Panc1 (cell line): ENCODE measurements around the gene NUP210. TPM values are rescaled to one million over a fixed set of nuclear protein-coding genes. Genes with fewer than 3 reads are reported as not detected.

Experiments used
- ATAC-seq: fragments of 200-7000 bp; cut with Tn5 transposase; 2 replicates; pipeline ENCODE4 v1.9.1; 2020; ENCODE audit warnings: mild to moderate bottlenecking, moderate library complexity
- BruUV-seq: library from RNA; stranded (reverse); fragments of 400-500 nt; replicated peaks from 2 replicates; lab custom pipeline; 2021; lab: Mats Ljungman, UMichigan
- CTCF ChIA-PET: fragments of 300-600 bp; sonication (Branson Sonifier 250); formaldehyde crosslinking; loops from one replicate; lab custom pipeline; 2022; ENCODE audit warnings: antibody characterized with exemption; lab: Charles Lee
- POLR2A ChIA-PET: fragments of 300-600 bp; sonication (Branson Sonifier 250); formaldehyde crosslinking; loops from one replicate; lab custom pipeline; 2022; ENCODE audit warnings: antibody characterized with exemption; lab: Charles Lee
- DNase-seq: peaks from one replicate; pipeline ENCODE4 v3.0.0-alpha.2; 2010; ENCODE audit warnings: low read depth, low spot score
- H3K27ac ChIP-seq: 2 replicates; pipeline ENCODE4 v1.5.1; 2011; ENCODE audit warnings: mild to moderate bottlenecking, low read length, inconsistent platforms
- H3K27me3 ChIP-seq: fragments of 200-500 bp; sonication (Bioruptor generic); 2 replicates; pipeline ENCODE4 v1.6.0; 2014; ENCODE audit warnings: low read length, inconsistent platforms; ENCODE audit not compliant: control insufficient read depth, insufficient read depth
- H3K36me3 ChIP-seq: fragments of 200-500 bp; sonication (Bioruptor generic); 2 replicates; pipeline ENCODE4 v1.5.1; 2014; ENCODE audit warnings: inconsistent platforms, mild to moderate bottlenecking, low read length, moderate library complexity; ENCODE audit not compliant: control insufficient read depth, insufficient read depth
- H3K4me1 ChIP-seq: 2 replicates; pipeline ENCODE4 v1.5.1; 2011; ENCODE audit warnings: inconsistent platforms, mild to moderate bottlenecking, low read length, moderate library complexity; ENCODE audit not compliant: control insufficient read depth, insufficient read depth
- H3K4me3 ChIP-seq, 2 experiments: 2 replicates each; pipeline ENCODE4 v1.5.1; 2011 to 2012; ENCODE audit warnings: low read depth in 2 of 2, low read length in 2 of 2, mild to moderate bottlenecking in 2 of 2, inconsistent platforms in 1 of 2, moderate library complexity in 1 of 2
- H3K9me3 ChIP-seq: fragments of 200-500 bp; sonication (Bioruptor generic); 2 replicates; pipeline ENCODE4 v1.5.1; 2014; ENCODE audit warnings: low read depth, mild to moderate bottlenecking, inconsistent platforms, low read length, moderate library complexity; ENCODE audit not compliant: control insufficient read depth, insufficient read depth
- CTCF ChIP-seq: fragments of 450-650 bp; IDR thresholded peaks from 2 replicates; pipeline ENCODE4 v1.5.1; 2017; ENCODE audit warnings: mild to moderate bottlenecking
- POLR2AphosphoS5 ChIP-seq: IDR thresholded peaks from 2 replicates; pipeline ENCODE4 v1.6.1; 2012; ENCODE audit warnings: mild to moderate bottlenecking, low read depth, low read length, moderate library complexity
- SIN3A ChIP-seq: IDR thresholded peaks from 2 replicates; pipeline ENCODE4 v1.6.1; 2012; ENCODE audit warnings: low read depth, mild to moderate bottlenecking, low read length, moderate library complexity, borderline replicate concordance; ENCODE audit not compliant: insufficient read depth
- TCF7L2 ChIP-seq: IDR thresholded peaks from 2 replicates; pipeline ENCODE4 v1.6.1; 2011; ENCODE audit warnings: mild to moderate bottlenecking, low read depth, low read length, inconsistent platforms
- in situ Hi-C: cut with HindIII; loops from 2 replicates; pipeline ENCODE4 v1.10.0; 2016; ENCODE audit warnings: low sequenced_read_pairs, low pct_unique_long_range_greater_than_20kb
- intact Hi-C: fragments of 100-400 bp; cut with micrococcal nuclease; formaldehyde crosslinking; loops from one replicate; pipeline ENCODE4 v1.10.0; 2022; ENCODE audit not compliant: unreplicated experiment
- total RNA-seq: library from RNA; stranded (reverse); gene quantifications from one replicate; pipeline ENCODE4 v1.2.1, GENCODE V29; 2021; ENCODE audit not compliant: unreplicated experiment
- TF ChIP-seq, protein P1 (sequence below), 2 experiments: IDR thresholded peaks; 2 replicates each; pipeline ENCODE4 v1.6.1; 2011 to 2012; ENCODE audit warnings: low read depth in 2 of 2, control low read depth in 1 of 2, low read length in 1 of 2, mild to moderate bottlenecking in 1 of 2, moderate library complexity in 1 of 2; ENCODE audit not compliant: insufficient read depth in 1 of 2

NUP210 gene
- total RNA-seq, 1 experiment from 2014 or later, result 36.8 TPM

GRCh38 chr3:13359916-13360315, 60.2 kb downstream of the NUP210 start:
- Histone ChIP-seq H3K27me3 (no peaks in the 10 kb centered on the region), H3K4me3 (no peak overlapping the region), H3K9me3 (no peaks in the 10 kb centered on the region), H3K36me3 (no peaks in the 10 kb centered on the region), H3K27ac (no peak overlapping the region), H3K4me1 (no peaks in the 10 kb centered on the region)
- ChIA-PET CTCF (no interaction called here), POLR2A (no interaction called here)
- no peak for DNase-seq
- TF ChIP-seq CTCF (no peak), TCF7L2 (no peak), SIN3A (no peak), POLR2AphosphoS5 (no peak)
- TF ChIP-seq, protein P1, sequence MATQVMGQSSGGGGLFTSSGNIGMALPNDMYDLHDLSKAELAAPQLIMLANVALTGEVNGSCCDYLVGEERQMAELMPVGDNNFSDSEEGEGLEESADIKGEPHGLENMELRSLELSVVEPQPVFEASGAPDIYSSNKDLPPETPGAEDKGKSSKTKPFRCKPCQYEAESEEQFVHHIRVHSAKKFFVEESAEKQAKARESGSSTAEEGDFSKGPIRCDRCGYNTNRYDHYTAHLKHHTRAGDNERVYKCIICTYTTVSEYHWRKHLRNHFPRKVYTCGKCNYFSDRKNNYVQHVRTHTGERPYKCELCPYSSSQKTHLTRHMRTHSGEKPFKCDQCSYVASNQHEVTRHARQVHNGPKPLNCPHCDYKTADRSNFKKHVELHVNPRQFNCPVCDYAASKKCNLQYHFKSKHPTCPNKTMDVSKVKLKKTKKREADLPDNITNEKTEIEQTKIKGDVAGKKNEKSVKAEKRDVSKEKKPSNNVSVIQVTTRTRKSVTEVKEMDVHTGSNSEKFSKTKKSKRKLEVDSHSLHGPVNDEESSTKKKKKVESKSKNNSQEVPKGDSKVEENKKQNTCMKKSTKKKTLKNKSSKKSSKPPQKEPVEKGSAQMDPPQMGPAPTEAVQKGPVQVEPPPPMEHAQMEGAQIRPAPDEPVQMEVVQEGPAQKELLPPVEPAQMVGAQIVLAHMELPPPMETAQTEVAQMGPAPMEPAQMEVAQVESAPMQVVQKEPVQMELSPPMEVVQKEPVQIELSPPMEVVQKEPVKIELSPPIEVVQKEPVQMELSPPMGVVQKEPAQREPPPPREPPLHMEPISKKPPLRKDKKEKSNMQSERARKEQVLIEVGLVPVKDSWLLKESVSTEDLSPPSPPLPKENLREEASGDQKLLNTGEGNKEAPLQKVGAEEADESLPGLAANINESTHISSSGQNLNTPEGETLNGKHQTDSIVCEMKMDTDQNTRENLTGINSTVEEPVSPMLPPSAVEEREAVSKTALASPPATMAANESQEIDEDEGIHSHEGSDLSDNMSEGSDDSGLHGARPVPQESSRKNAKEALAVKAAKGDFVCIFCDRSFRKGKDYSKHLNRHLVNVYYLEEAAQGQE (IDR thresholded peaks at IDR 0.05; ENCODE audit: insufficient read depth in 1 of 2, low read depth in 2 of 2, low read length in 1 of 2), result no peak
- BruUV-seq, result no TSS peak
- no peak for ATAC-seq
- intact Hi-C loops, result no loop called here
- in situ Hi-C loops, result no loop called here

DNA sequence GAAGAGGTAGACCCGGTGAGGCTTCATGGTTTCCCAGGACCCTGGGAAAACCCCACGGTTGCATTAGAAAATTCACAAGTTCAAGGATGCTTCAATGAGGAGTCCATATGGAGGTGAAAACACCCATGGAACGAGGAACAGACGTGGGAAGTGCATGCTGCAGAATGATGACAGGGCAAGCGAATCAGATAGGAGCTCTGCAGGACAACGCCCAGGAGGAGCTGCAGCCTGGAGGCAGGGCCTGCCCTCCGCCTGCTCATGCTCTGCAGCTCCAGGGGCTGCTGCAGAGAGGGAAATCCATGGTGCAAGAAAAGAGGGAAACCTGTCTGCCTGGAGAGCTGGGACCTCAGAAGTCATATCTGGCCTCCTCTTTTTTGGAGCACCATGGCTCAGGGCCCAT, 61.5 kb downstream of the NUP210 start:
- ATAC-seq (no peak), DNase-seq (no peak)
- no TSS peak for BruUV-seq
- CTCF ChIA-PET, result no interaction called here
- no peak overlapping the region for H3K4me3 ChIP-seq
- H3K36me3 ChIP-seq, result no peaks in the 10 kb centered on the region
- H3K27me3 ChIP-seq, result no peaks in the 10 kb centered on the region
- in situ Hi-C loops (no loop called here), intact Hi-C loops (no loop called here)
- TF ChIP-seq TCF7L2 (no peak), POLR2AphosphoS5 (no peak), CTCF (no peak), SIN3A (no peak)
- TF ChIP-seq, protein P1 (IDR thresholded peaks at IDR 0.05; ENCODE audit: insufficient read depth in 1 of 2, low read depth in 2 of 2, low read length in 1 of 2), result no peak
- H3K27ac ChIP-seq, result no peak overlapping the region
- H3K4me1 ChIP-seq, result no peaks in the 10 kb centered on the region
- H3K9me3 ChIP-seq, result no peaks in the 10 kb centered on the region
- POLR2A ChIA-PET, result no interaction called here
